RWPE2 (cell line): ENCODE measurements around the gene COPS4.
"Not testable (repeated sequence)": the region's sequence is repeated elsewhere in the genome, so short reads cannot be mapped to it uniquely, and the experiment has no call there.

Experiments used
- ATAC-seq: fragments of 200-7000 bp; cut with Tn5 transposase; 3 replicates; pipeline ENCODE4 v1.9.1; 2021; ENCODE audit warnings: low read depth
- DNase-seq: peaks from one replicate; pipeline ENCODE4 v3.0.0-alpha.2; 2020; ENCODE audit warnings: low spot score
- H3K27ac ChIP-seq: fragments of 450-650 bp; 2 replicates; pipeline ENCODE4 v1.5.1; 2017; ENCODE audit warnings: mild to moderate bottlenecking; ENCODE audit not compliant: poor library complexity, severe bottlenecking
- H3K27me3 ChIP-seq: fragments of 250-450 bp; sonication (Bioruptor Pico); 2 replicates; pipeline ENCODE4 v1.5.1; 2021; ENCODE audit warnings: mild to moderate bottlenecking, moderate library complexity; ENCODE audit not compliant: insufficient read depth, poor library complexity, severe bottlenecking
- H3K36me3 ChIP-seq: fragments of 250-450 bp; sonication (Bioruptor Pico); 2 replicates; pipeline ENCODE4 v1.5.1; 2020; ENCODE audit warnings: low read depth, mild to moderate bottlenecking, moderate library complexity
- H3K4me1 ChIP-seq: fragments of 250-450 bp; sonication (Bioruptor Pico); 2 replicates; pipeline ENCODE4 v1.5.1; 2021; ENCODE audit warnings: mild to moderate bottlenecking, moderate library complexity; ENCODE audit not compliant: insufficient read depth, poor library complexity, severe bottlenecking
- H3K4me3 ChIP-seq: fragments of 250-450 bp; sonication (Bioruptor Pico); 2 replicates; pipeline ENCODE4 v1.5.1; 2021; ENCODE audit warnings: mild to moderate bottlenecking, moderate library complexity; ENCODE audit not compliant: severe bottlenecking
- H3K9me3 ChIP-seq: fragments of 250-450 bp; sonication (Bioruptor Pico); 2 replicates; pipeline ENCODE4 v1.5.1; 2021; ENCODE audit warnings: mild to moderate bottlenecking, moderate library complexity; ENCODE audit not compliant: severe bottlenecking
- CTCF ChIP-seq: fragments of 450-650 bp; IDR thresholded peaks from one replicate; pipeline ENCODE4 v1.5.1; 2017; ENCODE audit warnings: mild to moderate bottlenecking, moderate library complexity; ENCODE audit not compliant: poor library complexity, severe bottlenecking

The COPS4 gene

GRCh38 chr4:83075311-83076095 is 40.5 kb downstream of the COPS4 start:
- ATAC-seq (no peak), DNase-seq (no peak)
- TF ChIP-seq CTCF, result no peak
- no peaks in the 10 kb centered on the region for H3K27me3 ChIP-seq
- peaks cover 36% of the 10 kb centered on the region for H3K36me3 ChIP-seq
- peaks cover 12% of the 10 kb centered on the region for H3K4me1 ChIP-seq
- H3K9me3 ChIP-seq, result no peaks in the 10 kb centered on the region
- no peak overlapping the region for H3K4me3 ChIP-seq
- H3K27ac ChIP-seq, result no peak overlapping the region

DNA sequence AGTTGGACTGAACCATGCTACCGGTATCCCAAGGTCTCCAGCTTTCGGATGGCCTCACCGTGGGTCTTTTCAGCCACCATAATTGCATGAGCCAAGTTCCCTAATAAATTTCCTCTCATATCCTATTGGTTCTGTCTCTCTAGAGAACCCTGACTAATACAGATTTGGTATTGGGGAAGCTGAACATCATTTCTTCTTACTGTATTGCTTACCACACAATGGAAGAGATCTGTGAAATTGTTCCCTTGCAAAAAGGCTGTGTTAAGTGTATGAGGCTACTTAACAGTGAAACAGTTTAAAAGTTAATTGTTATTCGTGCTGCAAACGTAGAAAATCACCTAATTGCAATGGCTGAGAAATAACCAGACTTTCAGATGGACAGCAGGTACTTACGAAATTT is 45.6 kb downstream of the COPS4 start:
- ATAC-seq, result no peak
- H3K27ac ChIP-seq, result no peak overlapping the region
- peaks cover 3% of the 10 kb centered on the region for H3K4me1 ChIP-seq
- DNase-seq, result no peak
- no peak for TF ChIP-seq CTCF
- H3K36me3 ChIP-seq, result peaks cover 8% of the 10 kb centered on the region
- H3K9me3 ChIP-seq, result no peaks in the 10 kb centered on the region
- no peaks in the 10 kb centered on the region for H3K27me3 ChIP-seq
- H3K4me3 ChIP-seq, result no peak overlapping the region

DNA sequence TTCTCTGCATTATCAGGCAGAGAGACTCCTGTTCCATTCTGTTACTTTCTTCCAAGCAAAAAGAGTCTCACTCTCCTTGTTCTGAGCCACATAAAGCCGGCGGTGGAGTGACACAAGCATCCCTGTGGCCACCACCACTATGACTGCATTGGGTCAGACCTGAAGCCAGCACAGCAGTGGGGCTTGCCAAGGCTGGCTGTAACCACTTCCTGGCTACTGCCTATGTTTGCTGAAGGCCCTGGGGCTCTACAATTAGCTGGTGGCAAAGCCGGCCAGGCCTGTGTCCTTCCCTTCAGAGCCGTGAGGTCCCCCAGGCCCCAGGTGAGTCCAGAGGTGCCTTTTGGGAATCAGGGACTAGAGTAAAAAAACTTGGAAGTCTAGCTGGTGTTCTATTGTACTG is 47.8 kb downstream of the COPS4 start:
- Histone ChIP-seq H3K9me3 (no peaks in the 10 kb centered on the region), H3K27me3 (no peaks in the 10 kb centered on the region), H3K36me3 (no peaks in the 10 kb centered on the region), H3K4me3 (no peak overlapping the region), H3K27ac (no peak overlapping the region), H3K4me1 (no peaks in the 10 kb centered on the region)
- DNase-seq (no peak), ATAC-seq (no peak)
- no peak for TF ChIP-seq CTCF

DNA sequence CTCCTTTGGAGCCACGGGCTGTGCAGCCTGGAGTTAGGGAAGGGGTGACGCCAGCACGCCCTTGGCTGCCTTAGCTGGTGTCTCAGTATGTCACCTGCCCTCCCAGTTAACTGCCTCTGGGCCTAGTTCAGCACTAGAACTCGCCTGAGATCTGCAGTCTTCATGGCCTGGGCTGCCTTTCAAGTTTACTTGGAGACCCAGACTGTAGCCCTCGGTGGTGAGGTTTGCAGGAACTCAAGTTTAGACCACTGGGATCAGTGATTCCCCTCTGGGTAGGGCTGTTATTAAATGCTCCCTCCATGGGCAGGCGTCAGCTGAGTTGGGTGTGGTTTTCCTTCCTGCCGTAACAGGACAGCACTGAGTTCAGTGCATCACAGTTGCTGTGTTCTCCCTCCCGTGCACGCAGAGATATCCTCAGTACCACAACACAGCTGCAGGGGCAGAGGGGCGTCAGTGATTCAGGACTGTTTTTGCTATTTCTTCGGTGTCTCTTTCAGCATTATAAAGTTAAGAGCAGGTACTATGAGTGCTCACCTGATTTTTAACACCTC is 49.0 kb downstream of the COPS4 start:
- H3K4me1 ChIP-seq, result no peaks in the 10 kb centered on the region
- H3K27ac ChIP-seq, result no peak overlapping the region
- no peak for DNase-seq
- no peak for TF ChIP-seq CTCF
- no peaks in the 10 kb centered on the region for H3K36me3 ChIP-seq
- no peak overlapping the region for H3K4me3 ChIP-seq
- no peaks in the 10 kb centered on the region for H3K9me3 ChIP-seq
- ATAC-seq, result no peak
- H3K27me3 ChIP-seq, result no peaks in the 10 kb centered on the region

- not testable (repeated sequence) for DNase-seq, H3K27me3 ChIP-seq, H3K36me3 ChIP-seq, ATAC-seq, H3K4me1 ChIP-seq, H3K9me3 ChIP-seq, H3K27ac ChIP-seq, H3K4me3 ChIP-seq
Measured at GRCh38 chr4:83084956-83085355, 50.0 kb downstream of the COPS4 start.
